Smooth muscle cell (in vitro differentiated cells): ENCODE measurements around the gene USP48. TPM values are rescaled to one million over a fixed set of nuclear protein-coding genes. Genes with fewer than 3 reads are reported as not detected.

Source experiments
- DNase-seq: peaks from one replicate; lab custom pipeline; 2025; ENCODE audit not compliant: unreplicated experiment; lab: John Stamatoyannopoulos, UW
- H2AFZ ChIP-seq: fragments of 200-600 bp; sonication (generic); 2 replicates; pipeline ENCODE4 v1.6.0; 2016; ENCODE audit warnings: antibody characterized with exemption, low read depth, mild to moderate bottlenecking
- H3F3A ChIP-seq: fragments of 200-600 bp; sonication (generic); 2 replicates; pipeline ENCODE4 v1.6.0; 2017; ENCODE audit warnings: antibody characterized with exemption, low read depth
- H3K27ac ChIP-seq: fragments of 200-600 bp; sonication (generic); 2 replicates; pipeline ENCODE4 v1.5.1; 2016; ENCODE audit warnings: low read depth, mild to moderate bottlenecking
- H3K27me3 ChIP-seq: fragments of 200-600 bp; sonication (generic); 2 replicates; pipeline ENCODE4 v1.6.1; 2016; ENCODE audit warnings: low read depth, mild to moderate bottlenecking
- H3K36me3 ChIP-seq: fragments of 200-600 bp; sonication (generic); 2 replicates; pipeline ENCODE4 v1.5.1; 2016; ENCODE audit warnings: low read depth
- H3K4me1 ChIP-seq: fragments of 200-600 bp; sonication (generic); 2 replicates; pipeline ENCODE4 v1.5.1; 2016; ENCODE audit warnings: low read depth
- H3K4me2 ChIP-seq: fragments of 200-600 bp; sonication (generic); 2 replicates; pipeline ENCODE4 v1.6.0; 2016; ENCODE audit warnings: mild to moderate bottlenecking
- H3K4me3 ChIP-seq: fragments of 200-600 bp; sonication (generic); 2 replicates; pipeline ENCODE4 v1.5.1; 2016; ENCODE audit warnings: mild to moderate bottlenecking
- H3K79me2 ChIP-seq: fragments of 200-600 bp; sonication (generic); 2 replicates; pipeline ENCODE4 v1.6.0; 2016; ENCODE audit warnings: low read depth, mild to moderate bottlenecking
- H3K9ac ChIP-seq: fragments of 200-600 bp; sonication (generic); 2 replicates; pipeline ENCODE4 v1.6.0; 2016; ENCODE audit warnings: low read depth
- H3K9me3 ChIP-seq: fragments of 200-600 bp; sonication (generic); replicated peaks from 2 replicates; pipeline ENCODE4 v1.5.1; 2016; ENCODE audit warnings: low read depth
- H4K20me1 ChIP-seq: fragments of 200-600 bp; sonication (generic); 2 replicates; pipeline ENCODE4 v1.6.0; 2016; ENCODE audit warnings: low read depth
- CTCF ChIP-seq: fragments of 200-600 bp; sonication (generic); IDR thresholded peaks from 2 replicates; pipeline ENCODE4 v1.5.1; 2017; ENCODE audit warnings: borderline replicate concordance, mild to moderate bottlenecking, antibody characterized with exemption; ENCODE audit not compliant: insufficient read depth, poor library complexity, severe bottlenecking
- WGBS: methylation state at CpG from one replicate; pipeline ENCODE4 v1.1.7; 2016; ENCODE audit warnings: low lambda C conversion rate; 5-methylcytosine and 5-hydroxymethylcytosine counted together
- polyA plus RNA-seq: library from polyadenylated mRNA; unstranded; fragments of >200 nt; fragmentation: Nextera tagmentation; extraction: Ambion mirVana; gene quantifications from 2 replicates; pipeline ENCODE4 v1.2.1, GENCODE V29; 2016
- total RNA-seq: library from RNA; depleted of rRNA; stranded (reverse); fragments of >200 nt; gene quantifications from 2 replicates; pipeline ENCODE4 v1.2.3, GENCODE V29; 2014

Gene USP48
- total and polyA plus RNA-seq, 2 experiments from 2014 or later, result 34.5 to 76.0 TPM

- Histone ChIP-seq H3K4me2 (no peak overlapping the region), H3K36me3 (peaks cover 8% of the 10 kb centered on the region), H3K27me3 (no peaks in the 10 kb centered on the region), H3K27ac (no peak overlapping the region), H3K9ac (no peak overlapping the region), H3K4me1 (no peaks in the 10 kb centered on the region), H2AFZ (no peak overlapping the region), H3K9me3 (no peaks in the 10 kb centered on the region), H3K79me2 (no peaks in the 10 kb centered on the region), H4K20me1 (peaks cover 26% of the 10 kb centered on the region), H3K4me3 (no peak overlapping the region), H3F3A (no peaks in the 10 kb centered on the region)
- no peak for TF ChIP-seq CTCF
- WGBS, result 98% methylated on average over 3 of the region's 3 CpGs
- no peak for DNase-seq
Observed at GRCh38 chr1:21749109-21749508, 33.8 kb downstream of the USP48 start.

DNA sequence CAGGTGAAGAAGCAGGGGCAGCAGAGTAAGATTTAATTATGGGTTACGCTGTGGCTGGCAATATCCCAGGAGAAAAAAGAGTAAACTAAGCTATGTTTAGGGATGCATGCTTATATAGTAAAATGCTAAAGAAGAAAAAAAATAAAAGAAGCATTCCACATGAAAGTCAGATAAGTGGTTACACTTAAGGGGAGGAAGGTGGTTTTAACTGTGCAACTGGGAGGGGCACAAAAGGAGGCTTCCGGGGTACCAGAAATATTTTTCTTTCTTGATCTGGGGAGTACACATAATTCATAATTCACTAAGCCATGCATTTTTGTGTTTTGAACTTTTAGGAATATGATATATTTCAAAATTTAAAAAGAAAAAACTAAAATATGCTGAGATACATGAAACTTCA is 39.5 kb downstream of the USP48 start:
- no peaks in the 10 kb centered on the region for H3K4me1 ChIP-seq
- no peaks in the 10 kb centered on the region for H3F3A ChIP-seq
- no peaks in the 10 kb centered on the region for H3K9me3 ChIP-seq
- H3K27me3 ChIP-seq, result no peaks in the 10 kb centered on the region
- no peak overlapping the region for H2AFZ ChIP-seq
- H3K4me2 ChIP-seq, result no peak overlapping the region
- no peak for DNase-seq
- no peaks in the 10 kb centered on the region for H3K79me2 ChIP-seq
- no peak overlapping the region for H3K4me3 ChIP-seq
- peaks cover 8% of the 10 kb centered on the region for H3K36me3 ChIP-seq
- H3K27ac ChIP-seq, result no peak overlapping the region
- H4K20me1 ChIP-seq, result peaks cover 41% of the 10 kb centered on the region
- TF ChIP-seq CTCF, result no peak
- WGBS, result 98% methylated on average over 2 of the region's 2 CpGs
- H3K9ac ChIP-seq, result no peak overlapping the region

DNA sequence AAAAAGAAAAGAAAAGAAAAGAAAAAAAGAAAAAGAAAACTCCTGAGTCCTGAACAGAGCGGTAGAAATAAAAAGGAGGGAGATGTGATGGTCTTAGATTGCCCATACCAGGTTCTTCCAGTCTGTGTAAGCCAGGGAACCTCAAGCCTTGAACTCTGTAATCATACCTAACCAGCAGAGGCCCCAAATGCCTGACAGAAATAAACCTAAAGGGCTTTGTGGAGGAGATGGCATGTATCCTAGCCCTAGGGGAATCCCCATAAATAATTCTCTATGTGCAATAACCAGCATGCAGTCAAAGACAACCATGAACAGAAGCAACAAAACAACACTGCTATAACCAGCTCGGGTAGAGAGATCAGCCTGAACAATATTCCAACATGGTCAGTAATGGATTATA is 40.4 kb downstream of the USP48 start:
- TF ChIP-seq CTCF, result no peak
- H3K27ac ChIP-seq, result no peak overlapping the region
- DNase-seq, result no peak
- 96% methylated on average over 2 of the region's 2 CpGs for WGBS
- peaks cover 41% of the 10 kb centered on the region for H4K20me1 ChIP-seq
- H3K4me1 ChIP-seq, result no peaks in the 10 kb centered on the region
- H3K4me3 ChIP-seq, result no peak overlapping the region
- no peaks in the 10 kb centered on the region for H3K27me3 ChIP-seq
- H2AFZ ChIP-seq, result no peak overlapping the region
- H3K79me2 ChIP-seq, result no peaks in the 10 kb centered on the region
- H3F3A ChIP-seq, result no peaks in the 10 kb centered on the region
- H3K9me3 ChIP-seq, result no peaks in the 10 kb centered on the region
- H3K9ac ChIP-seq, result no peak overlapping the region
- H3K4me2 ChIP-seq, result no peak overlapping the region
- peaks cover 8% of the 10 kb centered on the region for H3K36me3 ChIP-seq

- Histone ChIP-seq H3K79me2 (no peaks in the 10 kb centered on the region), H3K4me1 (no peaks in the 10 kb centered on the region), H3K9me3 (no peaks in the 10 kb centered on the region), H4K20me1 (peaks cover 47% of the 10 kb centered on the region), H3K27ac (no peak overlapping the region), H3K27me3 (no peaks in the 10 kb centered on the region), H3K9ac (no peak overlapping the region), H3K36me3 (no peaks in the 10 kb centered on the region), H3K4me2 (no peak overlapping the region), H3K4me3 (no peak overlapping the region), H3F3A (no peaks in the 10 kb centered on the region), H2AFZ (no peak overlapping the region)
- 89% methylated on average over 2 of the region's 2 CpGs for WGBS
- no peak for TF ChIP-seq CTCF
- no peak for DNase-seq
Observed at GRCh38 chr1:21741206-21741605, 41.7 kb downstream of the USP48 start.
